Heart left ventricle (tissue), 13 donors: ENCODE results near the gene GRM5.

Source experiments
- CTCF ChIP-seq, 12 donors: fragments of 200-600 bp; sonication (generic) in 4 of 12; IDR thresholded peaks; one replicate each; pipeline versions ENCODE4 v1.5.0 to v1.8.0; 2018 to 2022; ENCODE audit warnings: antibody characterized with exemption in 12 of 12, mild to moderate bottlenecking in 5 of 12
- POLR2A ChIP-seq, 2 donors: fragments of 450-650 bp; IDR thresholded peaks; one replicate each; pipeline ENCODE4 v1.6.1; 2017; ENCODE audit warnings: antibody characterized with exemption in 2 of 2, mild to moderate bottlenecking in 2 of 2, moderate library complexity in 2 of 2
- donor health status: ischemic (EF 13 %, LVEDD 7.1; RV severe dilation, severe dysfunction).
- donor health status: DM: no; HTN: yes; CAD: no.
- donor health status: DM: no; HTN: no; CAD: no.
- donor health status: ischemic (EF 25% LVEDD 6.9; RV normal size, moderate dysfunction).
- donor health status: ischemic (EF 25% LVEDD 5.7; RV mildly dilated, moderate dysfunction).
- donor health status: ischemic (EF 35%, LVEDD 5.7; RV mildly dilated, moderate dysfunction).
- donor health status: nonischemic (EF 11% LVEDD 7.7; RV severe dilation, severe dysfunction).
- donor health status: DM: yes; HTN: yes; CAD: no.
- donor health status: PGD.
- donor health status: ischemic (EF 29% LVEDD 5.4; RV normal size, mild dysfunction).
- donor health status: nonischemic (EF 23%, LVEDD 6.1; RV moderate dilation, normal function).

DNA sequence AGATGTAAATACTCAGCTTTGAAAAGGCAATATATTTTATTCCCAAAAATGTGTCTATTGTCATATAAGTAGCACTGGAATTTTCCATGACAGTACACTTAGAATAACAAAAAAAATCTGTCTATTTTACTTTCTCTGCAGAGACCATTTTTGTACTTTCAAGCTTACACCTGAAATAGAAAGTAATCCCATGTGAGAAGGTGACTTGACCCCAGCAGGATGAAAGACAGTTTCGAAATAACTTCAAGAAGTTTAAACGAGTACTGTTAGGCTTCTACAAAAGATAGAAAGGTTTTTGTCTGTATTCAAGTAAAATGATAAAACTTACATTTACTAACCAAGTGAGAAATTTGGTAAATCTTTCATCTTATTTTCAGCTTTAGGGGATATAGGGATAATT is 468.4 kb downstream of the GRM5 start:
- TF ChIP-seq CTCF (IDR thresholded peaks at IDR 0.05): no peak
- TF ChIP-seq POLR2A (IDR thresholded peaks at IDR 0.05): no peak
